Islet of Langerhans (tissue), 1 donor: ENCODE results near the gene CDHR4.
"Not testable (repeated sequence)": the region's sequence is repeated elsewhere in the genome, so short reads cannot be mapped to it uniquely, and the experiment has no call there.

Experiments used
- FAIRE-seq: peaks from one replicate; lab custom pipeline; 2011; peaks lifted over from hg19 to GRCh38; lab: Jason Lieb, UNC

CDHR4 gene, protein sequence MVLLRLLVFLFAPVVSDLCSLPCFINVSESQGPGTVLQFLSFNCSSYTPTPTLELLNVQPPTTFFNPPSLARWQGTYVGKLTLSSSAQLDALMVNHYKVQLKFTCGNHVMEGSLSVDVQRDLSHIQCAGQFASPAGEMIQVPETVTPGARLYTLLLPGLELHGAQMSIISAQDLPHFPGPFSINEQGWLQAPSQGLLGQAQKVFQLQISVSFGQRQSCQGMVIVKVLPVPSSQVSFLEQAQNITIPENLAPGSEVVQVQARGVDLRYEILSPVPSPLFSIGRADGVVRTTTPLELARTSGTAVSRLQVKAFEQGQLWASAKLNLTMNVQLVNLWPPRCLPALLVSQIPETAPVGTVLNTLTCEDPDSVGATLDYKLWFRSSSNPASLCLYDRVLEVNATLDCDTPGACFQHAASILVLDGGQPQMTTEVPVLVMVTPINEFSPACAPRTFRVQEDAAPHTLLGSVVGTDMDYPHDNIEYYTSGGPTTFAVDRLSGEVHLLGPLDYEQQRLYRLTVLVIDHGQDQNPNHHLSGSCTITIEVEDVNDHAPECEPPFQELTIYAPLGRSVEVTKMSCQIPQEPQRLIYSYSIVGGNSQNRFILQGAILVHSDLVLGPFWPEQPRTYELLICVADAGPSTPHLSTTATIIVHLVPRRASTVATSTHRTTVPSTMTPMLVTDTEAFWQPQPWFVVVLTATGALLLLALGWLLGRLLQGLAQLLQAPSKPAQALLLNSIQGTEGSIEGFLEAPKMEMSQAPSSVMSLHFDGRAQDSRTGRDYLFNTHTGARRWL

DNA sequence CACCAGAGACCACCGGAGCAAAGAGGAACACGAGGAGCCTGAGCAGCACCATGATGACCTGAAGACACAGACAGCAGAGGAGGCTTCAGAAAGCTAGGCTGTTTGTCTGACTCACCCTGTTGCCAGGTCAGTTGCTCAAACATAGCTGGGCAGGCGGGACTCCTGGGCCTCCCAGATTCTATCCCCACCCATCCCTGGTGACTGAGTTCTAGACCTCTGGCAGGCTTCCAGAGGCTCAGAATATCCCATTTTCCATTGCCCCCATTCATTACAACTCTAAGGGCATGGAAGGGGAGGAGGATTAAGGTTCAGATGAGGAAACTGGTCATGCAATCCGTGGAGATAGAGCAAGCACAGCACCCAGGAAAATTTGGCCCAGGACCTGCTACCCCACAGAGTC is at the start of gene CDHR4:
TSS of gene CDHR4 (minus strand) at position 113 of the 400 bp plus-strand sequence. CDS start at position 52, 61 bp downstream.
- FAIRE-seq, result no peak

DNA sequence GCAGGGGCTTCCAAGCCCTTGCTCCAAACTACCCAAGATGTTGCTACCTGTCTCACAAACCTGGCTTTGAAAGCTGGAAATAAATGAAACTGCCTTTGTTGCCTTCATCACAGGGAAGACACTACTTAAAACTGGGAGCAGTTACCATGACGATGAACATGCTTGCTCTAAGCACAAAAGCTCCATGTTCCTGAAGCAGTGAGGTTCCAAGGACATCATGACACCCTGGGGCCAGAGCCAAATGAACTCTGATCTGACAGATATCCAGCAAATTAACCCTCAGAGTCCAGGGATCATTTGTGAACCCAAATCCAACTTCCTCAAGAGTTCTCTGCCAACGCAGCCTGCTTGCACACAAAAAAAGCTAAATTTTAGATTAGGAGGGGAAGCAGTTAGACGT is 46.0 kb upstream of the CDHR4 start:
- FAIRE-seq, result no peak

DNA sequence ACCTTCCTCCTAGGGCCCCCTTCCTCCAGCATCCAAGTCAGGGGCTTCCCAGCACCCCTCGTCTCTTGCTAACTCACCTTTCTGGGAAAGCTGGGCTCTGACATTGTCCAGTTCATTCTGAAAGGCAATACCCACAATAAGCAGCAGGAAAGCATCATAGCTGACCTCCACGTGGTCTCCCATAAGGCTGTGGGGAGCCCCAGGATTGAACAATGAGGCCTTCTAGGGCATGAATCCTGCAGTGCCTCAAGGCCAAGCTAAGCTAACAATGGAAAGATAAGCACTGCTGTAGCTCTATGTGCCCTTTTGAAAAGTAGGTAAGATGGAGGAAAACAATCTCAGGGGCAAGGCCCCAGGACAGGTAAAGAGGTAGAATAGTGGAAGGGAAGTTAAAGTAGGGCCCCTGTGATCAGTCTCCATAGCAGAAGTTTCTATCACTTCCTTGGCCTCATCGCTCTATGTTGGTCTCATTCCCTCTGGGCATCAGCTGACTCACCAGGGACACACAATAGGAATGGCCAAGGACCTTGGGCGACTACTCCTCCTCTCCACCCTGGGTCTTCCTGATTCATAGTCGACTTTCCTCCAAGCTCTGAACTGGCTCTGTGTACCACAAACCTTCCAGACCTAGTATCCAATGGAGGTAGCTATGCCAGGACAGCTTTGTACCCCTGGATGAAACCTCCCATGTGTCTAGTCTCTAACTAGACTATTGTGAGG is 45.0 kb upstream of the CDHR4 start:
- FAIRE-seq, result no peak

DNA sequence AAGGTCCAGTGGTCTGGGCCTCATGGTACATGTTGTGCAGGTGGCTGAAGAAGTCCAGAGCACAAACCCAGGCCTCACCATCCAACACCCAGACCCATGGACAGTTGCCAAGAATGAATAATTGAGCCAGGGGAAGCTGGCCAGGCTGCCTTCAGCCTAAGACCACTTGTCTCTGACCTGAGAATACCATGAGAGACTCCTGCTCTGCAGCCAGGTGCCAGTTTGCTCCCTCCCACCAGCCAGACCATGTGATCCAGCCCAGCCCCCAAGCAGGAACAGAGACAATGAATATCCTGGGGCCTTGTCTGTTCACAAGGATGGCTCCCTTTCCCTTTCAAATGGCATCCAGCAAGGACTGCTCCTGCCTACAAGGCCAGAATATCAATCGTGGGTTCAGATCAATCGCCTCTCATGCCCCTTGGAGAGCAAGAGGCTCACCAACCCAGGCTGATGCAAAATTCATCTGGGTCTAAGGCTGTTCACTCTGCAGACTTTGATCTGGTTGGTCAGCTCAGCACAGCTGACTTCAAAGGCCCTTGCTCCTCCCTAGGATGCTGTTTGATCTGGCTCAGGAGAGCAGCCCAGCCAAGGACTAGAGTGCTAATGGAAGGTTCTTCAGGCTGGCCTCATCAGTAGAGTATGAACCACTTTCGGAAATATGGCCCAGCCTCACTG is 43.3 kb upstream of the CDHR4 start:
- FAIRE-seq, result no peak

DNA sequence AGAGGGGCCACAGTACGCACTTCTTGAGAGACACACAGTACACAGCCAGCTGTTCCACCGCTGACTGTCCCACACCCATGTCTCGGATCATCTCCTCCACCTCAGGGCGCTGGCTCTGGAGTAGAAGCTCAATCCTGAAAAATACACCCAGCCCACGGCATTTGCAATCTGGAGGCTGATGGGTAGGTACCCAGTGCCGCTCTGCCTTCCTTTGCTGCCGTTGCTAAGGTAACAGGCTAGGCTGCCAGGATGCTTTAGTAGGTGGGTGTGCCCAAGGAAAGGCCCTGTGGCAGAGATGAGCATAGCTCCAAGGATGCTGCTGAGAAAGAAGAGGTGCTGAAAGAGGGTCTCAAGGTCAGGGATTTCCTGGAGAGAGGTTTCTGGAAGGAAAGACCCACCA is 42.1 kb upstream of the CDHR4 start:
- FAIRE-seq, result no peak

DNA sequence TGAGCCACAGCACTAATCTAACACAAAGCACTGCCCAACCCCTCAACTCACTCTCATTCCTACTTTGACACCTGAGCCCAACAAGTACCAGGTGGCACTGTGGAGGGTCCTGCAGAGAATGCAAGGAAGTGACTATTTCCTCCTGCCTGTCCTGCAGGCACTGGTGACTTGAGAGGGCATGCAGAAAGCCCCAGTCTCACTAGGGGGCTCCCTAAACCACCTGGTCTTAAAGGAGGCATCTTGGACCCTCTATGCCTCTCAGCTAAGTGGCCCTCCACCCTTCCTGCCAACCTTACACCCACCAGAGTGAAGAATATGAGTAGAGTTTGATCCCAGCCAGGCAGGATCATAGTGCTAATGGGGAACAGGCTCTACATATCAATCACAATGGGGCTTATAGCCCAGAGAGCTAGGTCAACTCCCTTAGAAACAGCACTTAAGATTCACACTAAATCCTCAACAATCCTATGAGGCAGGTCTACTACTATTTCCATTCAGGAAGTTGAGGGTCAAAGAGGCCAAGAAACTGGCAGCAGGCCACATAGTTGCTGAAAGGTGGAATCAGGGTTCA is 41.5 kb upstream of the CDHR4 start:
- FAIRE-seq, result no peak

DNA sequence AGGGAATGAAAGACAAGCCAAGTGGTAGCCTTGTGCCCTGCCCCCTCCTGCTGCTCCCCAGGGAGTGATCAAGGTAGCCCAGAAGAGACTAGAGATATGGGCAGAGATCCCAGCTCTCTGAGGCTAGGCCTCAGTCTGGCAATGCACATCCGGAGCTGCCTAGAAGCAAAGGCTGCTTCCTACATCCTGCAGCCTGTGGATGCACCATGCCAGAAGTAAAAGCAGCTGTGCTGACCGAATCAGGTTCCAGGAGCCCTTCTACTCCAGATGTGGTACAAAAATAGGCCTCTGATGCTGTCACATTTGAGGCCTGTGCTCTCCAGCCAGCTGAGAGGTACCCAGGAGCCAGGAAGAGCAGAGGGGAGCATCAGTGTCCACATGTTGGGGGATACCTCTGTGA is 40.7 kb upstream of the CDHR4 start:
- FAIRE-seq, result no peak

DNA sequence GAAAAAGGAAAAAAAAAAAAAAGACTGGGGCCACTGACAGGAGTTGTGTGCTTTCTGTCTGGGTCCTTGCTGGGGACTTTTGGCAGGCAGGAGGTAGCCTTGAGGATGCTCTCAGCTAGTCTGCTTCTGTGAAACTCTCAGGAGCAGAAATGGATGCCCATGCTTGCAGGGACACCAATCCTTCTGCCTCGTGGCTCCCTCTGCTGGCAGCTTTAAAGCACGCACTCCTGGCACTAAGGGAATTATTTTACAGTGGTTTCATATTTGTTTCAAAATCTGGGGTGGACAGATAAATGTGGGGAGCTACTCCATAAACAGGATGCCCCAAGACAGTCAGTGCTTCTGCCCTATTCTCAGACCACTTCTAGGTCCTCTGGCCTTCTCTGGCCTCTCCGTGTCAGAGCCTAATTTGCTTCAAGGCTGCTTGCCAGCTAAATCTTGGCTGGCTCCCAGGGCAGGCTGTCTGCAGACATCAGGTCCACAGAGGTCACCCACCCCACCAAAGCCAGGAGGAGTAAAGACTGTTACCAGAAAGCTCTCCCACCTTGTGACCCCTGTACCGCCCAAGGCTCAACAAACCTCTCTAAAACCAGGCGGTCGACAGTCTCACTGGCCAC is 39.6 kb upstream of the CDHR4 start:
- peak; percentile 93 for FAIRE-seq

DNA sequence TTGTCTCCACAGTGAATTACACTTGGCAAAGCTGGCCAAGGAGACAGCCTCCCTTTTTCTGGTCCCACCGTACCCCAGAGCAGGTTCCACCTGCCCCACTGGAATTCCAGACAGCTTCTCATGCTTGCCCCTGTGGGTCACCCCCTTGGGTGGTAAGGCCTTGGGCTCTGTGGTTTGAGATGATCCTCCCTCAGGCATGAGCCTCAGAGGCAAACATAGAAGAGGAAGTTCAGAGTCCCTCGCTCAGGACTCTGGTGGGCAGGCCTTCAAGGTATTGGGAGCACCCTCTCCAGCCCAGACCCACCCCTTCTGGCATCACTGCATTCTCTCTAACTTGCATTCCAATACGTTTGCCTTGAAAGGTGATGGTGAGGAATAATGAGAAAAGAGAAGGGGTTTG is 31.7 kb upstream of the CDHR4 start:
- FAIRE-seq, result no peak

DNA sequence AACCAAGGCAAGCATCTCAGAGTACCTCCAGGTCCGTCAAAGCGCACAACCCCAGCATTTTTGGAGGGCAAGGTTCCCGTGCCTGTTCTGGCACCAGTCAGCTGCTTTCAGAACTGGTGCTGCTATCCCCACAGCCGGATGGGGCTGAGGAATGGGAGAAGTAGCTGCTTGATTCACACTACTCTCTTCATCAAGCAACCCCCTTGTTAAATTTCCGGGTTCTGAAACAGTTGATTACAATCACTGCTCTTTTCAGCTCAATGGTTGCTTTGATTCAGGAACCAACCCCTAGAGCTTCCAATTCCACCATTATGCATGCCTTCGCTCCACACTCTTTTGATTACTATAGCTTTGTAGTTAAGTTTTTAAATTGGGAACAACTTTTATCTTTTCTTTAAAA is 26.3 kb upstream of the CDHR4 start:
- no peak for FAIRE-seq

DNA sequence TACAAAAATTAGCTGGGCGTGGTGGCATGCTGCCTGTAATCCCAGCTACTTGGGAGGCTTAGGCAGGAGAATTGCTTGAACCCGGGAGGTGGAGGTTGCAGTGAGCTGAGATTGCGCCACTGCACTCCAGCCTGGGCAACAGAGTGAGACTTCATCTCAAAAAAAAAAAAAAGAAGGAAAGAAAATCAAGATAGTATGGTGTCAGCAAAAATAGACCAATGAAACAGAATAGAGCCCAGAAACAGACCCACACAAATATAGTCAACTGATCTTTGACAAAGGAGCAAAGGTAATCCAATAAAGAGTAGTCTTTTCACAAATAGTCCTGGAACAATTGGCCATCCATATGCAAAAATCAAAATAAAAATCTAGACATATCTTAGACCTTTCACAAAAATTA is 23.5 kb upstream of the CDHR4 start:
- FAIRE-seq, result not testable (repeated sequence)

DNA sequence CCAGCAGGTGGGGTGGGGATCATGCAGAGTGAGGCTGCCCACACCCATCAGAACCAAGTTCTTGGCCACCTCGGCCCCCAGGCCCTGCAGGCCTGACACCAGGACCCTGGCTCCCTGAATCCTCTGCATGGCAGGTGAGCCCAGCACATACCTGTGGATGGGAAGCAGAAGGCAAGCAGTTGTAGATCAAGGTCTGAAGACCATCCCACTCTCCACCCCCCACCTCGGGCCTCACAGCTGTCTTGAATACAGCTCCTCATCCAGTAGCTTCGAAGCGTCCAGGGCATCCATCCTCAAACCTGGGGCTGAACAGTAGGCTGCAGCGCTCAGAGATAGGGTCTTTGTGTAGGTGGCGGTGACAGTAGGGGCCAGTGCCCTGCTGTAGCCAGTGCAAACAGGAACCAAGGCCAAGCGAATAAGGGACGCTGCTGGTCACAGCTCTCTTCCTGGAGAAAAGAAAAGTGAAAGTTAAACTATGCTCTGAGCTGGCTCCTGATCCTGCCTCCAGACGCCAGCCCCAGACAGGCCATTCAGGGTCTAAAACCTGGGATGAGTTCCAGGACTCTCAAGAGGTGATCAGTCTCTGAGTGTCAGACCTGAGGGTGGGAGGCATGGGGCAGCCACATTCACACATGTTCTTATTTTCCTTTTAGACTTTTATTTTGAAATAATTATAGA is 14.0 kb upstream of the CDHR4 start, which contains the start of gene UBA7:
TSS of gene UBA7 (minus strand) at position 457 of the 678 bp plus-strand sequence. CDS start at position 291, 166 bp downstream.
- no peak for FAIRE-seq

DNA sequence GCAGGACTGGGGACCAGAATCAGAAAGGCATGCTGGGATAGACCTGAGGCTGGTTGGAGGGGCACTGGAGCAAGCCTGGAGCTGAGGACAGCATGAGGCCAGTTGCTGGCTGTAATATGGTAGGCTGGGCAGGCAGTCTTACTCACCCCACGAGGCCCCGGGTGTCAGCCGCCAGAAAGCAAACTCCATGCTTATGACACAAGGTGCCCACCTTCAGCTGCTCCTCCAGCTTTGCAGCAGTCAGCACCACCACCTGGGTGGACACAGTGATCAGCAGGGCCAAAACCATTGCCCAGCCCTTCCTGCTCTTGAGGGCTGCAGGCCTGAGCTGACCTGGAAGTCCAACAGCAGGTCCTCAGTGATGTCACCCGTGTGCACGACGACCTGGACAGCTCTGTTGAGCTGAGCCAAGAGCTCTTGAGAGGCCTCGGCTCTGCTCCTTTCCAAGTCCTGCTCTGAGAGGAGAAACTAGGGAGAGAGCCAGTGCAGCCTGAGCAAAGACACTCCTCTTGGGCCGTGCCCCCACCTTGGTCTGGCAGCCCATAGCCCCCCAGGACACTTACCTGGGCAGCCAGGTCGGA is 13.3 kb upstream of the CDHR4 start:
- no peak for FAIRE-seq

DNA sequence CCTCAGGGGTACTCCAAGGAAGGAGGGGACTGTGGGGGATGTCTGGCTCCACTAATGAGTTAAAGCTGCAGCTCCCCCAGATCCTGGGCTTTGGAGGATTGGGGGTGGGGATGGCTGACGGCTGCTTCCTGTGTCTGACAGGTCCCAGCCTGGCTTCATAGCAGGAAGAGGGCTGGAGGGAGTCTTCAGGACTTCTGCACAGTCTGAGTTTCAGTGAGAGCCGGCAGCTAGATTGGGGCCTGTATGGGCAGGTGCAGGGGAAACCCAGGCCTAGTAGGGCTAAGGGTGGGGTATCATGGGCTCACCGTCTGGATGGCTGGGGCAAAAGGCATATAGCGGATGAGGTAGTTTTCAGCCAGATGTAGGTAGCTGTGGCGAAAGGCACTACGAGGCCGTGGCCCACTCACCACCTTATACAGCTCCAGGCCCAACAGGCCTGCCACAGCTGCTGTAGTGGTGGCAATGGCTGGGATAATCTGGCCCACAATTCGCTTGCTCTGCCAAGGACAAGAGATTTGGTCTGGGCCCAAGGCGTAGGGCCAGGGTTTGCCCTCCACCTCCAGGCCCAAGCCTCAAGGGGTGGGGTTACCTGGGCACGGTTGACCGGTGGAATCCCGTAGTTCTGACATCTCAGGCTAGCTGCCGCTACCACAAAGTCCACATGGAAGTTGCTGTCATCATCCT is 7.9 kb upstream of the CDHR4 start:
- FAIRE-seq, result no peak

DNA sequence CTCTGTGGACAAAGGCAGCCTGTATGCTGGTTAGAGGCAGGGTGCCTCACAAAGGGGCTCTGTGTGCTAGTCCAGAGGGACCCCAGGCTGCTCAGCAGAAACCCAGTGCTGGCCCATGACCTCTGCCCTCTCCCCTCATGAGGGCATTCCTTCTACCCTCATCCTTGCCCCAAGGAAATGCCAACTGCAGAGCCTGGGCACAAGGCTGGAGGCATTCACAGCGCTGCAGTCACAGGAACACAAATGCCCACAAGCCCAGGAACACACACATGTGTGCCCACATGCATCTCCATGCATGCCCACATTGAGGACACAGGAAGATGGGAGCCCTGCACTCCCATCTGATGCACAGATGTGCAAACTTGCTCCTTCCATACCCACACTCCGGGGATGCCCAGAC is 7.2 kb upstream of the CDHR4 start:
- no peak for FAIRE-seq

DNA sequence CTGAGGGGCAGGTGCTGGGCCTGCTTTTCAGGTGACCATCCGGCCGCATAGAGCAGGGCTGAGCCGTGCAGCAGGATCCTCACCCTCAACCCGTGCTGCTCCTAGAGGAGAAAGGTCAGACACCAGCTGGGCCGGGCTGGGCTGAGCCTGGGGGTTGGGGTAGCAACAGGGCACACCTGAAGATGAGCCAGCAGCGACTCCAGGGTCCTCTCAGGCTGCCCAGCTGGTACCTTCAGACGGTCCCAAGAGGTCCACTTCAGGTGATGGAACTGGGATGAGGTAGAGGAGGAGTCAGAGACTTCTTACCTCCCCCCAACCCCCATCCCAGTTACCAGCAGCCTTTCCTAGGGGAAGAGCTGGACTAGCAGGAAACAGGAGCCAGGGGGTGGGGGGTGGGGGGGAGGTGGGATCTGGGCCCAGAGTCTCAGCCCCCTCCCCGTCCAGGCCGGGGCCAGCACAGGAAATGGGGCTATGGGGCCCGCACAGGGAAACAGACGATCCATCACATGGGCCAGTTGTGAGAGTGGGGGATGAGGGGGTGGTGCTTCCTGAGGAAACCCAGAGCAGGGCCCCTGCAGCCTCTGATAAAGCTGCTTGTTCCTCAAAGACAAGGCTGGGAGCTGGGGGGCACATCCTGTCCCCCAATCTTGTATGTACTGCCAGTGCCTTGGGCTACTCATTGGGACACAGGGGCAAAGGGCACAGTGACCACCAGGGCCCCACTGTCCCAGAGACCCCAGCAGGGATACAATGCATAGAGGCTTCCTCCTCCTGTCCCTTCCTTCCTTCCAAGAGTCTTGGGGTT is 6.4 kb upstream of the CDHR4 start:
- no peak for FAIRE-seq

DNA sequence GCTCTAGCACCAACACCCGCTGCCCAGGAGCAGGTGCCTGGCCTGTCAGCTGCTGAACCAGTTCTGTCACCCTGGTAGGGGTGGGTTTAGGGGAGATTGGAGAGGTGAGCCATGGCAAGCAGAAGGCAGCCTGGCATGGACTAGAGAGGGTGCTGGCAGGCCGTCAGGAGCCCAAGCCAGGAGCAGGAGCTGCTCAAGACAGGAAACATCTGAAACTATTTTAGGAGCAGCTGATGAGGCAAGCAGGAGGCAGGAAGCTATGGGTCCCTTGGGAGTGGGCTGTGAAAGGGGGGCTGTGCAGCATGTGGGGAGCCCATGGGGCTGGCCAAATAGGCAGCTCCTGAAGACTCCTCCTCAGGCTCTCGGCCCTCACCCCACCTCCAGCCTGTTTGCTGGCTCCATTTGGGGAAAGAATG is 5.7 kb upstream of the CDHR4 start:
- FAIRE-seq, result no peak

DNA sequence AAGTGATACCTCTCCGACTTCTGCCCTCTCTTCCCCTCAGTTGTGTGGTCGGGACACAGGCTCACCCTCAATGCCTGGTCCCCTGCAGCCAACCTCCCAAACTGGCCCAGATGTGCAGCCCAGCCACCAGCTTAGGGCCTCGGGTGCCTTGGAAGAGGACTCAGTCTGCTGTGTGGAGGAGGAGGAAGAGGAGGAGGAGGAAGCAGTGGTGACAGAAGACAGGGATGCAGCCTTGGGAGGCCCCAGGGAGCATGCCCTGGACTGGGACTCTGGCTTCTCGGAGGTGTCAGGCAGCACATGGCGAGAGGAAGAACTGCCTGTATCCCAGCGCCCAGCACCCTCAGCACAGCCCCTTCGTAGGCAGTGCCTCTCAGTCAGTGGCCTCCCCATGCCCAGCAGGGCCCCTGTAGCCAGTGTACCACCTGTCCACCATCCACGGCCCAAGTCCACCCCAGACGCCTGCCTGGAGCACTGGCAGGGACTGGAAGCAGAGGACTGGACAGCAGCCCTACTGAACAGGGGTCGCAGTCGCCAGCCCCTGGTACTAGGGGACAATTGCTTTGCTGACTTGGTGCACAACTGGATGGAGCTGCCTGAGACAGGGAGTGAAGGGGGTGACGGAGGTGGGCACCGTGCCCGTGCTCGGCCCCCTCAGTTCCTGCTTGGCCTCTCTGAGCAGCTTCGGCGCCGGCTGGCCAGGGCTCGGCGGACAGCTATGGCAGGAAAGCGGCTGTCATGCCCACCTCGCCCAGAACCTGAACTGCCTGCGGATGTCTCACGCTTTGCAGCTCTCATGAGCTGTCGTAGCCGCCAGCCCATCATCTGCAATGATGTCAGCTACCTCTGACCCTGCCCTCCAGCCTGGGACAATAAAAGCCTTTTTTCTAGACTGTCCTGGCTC is 4.7 kb upstream of the CDHR4 start:
- FAIRE-seq, result no peak
